22Rv1 (cell line): ENCODE data around the gene PRSS33.

Experiments
- H3K27ac ChIP-seq: fragments of 450-650 bp; 2 replicates; pipeline ENCODE4 v1.5.1; 2017
- ZFX ChIP-seq: fragments of 450-650 bp; IDR thresholded peaks from 2 replicates; pipeline ENCODE4 v1.6.1; 2017; ENCODE audit warnings: antibody characterized with exemption, borderline replicate concordance
- TF ChIP-seq, protein P1 (sequence below): fragments of 450-650 bp; IDR thresholded peaks from 2 replicates; pipeline ENCODE4 v1.5.1; 2017; ENCODE audit warnings: mild to moderate bottlenecking

Gene PRSS33

DNA sequence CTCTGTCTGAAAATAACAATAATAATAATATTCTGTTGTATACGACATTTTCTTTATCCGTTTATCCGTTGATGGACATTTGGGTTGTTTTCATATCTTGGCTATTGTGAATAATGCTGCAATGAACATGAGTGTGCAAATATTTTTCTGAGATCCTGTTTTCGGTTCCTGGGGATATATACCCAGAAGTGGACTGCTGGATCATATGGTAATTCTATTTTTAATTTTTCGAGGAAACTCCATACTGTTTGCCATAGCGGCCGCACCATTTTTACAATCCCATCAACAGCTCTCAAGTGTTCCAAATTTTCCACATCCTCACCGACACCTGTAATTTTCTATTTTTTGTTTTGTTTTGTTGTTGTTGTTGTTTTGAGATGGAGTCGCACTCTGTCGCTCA is 5.6 kb upstream of the PRSS33 start:
- H3K27ac ChIP-seq: no peak overlapping the region
- TF ChIP-seq ZFX: no peak
- TF ChIP-seq, protein P1, sequence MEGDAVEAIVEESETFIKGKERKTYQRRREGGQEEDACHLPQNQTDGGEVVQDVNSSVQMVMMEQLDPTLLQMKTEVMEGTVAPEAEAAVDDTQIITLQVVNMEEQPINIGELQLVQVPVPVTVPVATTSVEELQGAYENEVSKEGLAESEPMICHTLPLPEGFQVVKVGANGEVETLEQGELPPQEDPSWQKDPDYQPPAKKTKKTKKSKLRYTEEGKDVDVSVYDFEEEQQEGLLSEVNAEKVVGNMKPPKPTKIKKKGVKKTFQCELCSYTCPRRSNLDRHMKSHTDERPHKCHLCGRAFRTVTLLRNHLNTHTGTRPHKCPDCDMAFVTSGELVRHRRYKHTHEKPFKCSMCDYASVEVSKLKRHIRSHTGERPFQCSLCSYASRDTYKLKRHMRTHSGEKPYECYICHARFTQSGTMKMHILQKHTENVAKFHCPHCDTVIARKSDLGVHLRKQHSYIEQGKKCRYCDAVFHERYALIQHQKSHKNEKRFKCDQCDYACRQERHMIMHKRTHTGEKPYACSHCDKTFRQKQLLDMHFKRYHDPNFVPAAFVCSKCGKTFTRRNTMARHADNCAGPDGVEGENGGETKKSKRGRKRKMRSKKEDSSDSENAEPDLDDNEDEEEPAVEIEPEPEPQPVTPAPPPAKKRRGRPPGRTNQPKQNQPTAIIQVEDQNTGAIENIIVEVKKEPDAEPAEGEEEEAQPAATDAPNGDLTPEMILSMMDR: no peak

DNA sequence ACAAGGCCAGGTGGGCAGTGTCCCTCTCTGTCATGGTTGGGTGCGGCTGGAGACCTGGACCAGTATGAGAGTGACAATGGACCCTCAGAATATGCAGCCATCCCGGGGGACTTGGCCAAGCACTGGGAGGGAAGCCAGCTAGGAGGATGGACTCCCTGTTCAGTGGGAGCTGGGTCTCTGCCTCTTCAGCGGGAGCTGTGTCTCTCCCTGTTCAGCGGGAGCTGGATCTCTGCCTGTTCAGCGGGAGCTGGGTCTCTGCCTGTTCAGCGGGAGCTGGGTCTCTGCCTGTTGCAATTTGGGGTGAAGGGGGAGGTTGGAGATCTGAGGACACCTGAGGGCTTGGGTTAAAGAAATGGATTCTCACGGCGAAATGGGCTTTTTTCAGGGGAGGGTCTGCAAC is 3.8 kb upstream of the PRSS33 start:
- TF ChIP-seq, protein P1: no peak
- TF ChIP-seq ZFX: no peak
- H3K27ac ChIP-seq: no peak overlapping the region

DNA sequence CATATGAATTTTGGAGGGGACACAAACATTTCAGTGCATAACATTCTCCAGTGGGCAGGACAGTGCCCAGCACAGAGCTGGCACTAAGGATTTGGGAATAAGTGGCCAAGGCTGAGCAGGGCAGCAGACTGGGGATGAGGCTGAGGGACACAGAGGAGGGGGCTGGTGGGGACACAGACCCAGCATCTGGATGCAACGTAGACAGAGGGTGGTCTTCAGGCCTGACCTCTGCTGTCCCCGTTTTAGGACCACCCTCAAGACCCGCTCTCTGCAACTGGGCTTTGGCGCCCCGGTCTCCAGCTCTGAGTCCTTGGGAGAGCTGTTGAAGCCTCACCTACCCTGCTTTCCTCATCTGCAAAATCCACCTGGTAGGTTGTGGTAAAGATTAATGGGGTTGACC is 3.3 kb upstream of the PRSS33 start:
- no peak for TF ChIP-seq ZFX
- TF ChIP-seq, protein P1: no peak
- H3K27ac ChIP-seq: no peak overlapping the region

DNA sequence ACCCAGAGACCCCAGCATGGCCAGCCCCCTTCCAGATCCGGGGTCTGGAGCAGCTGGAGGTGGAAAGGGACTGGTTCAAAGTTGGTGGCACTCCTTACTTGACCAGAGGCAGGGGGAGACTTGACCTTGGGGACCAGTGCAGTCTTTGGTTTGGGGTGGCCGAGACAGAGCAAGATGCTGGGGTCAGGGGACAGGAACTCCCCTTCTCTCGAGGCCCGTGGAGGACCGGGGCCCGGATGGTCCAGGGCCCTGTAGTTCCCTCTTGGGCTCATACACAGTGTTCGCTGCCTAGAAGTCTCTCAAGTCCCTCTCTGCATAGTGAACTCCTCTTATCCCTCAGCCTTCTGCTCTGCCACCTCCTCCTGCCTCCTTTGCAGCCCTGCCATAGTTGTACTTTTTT is 601 bp upstream of the PRSS33 start:
- no peak for TF ChIP-seq ZFX
- TF ChIP-seq, protein P1: no peak
- H3K27ac ChIP-seq: no peak overlapping the region

- TF ChIP-seq ZFX: no peak
- TF ChIP-seq, protein P1: no peak
- H3K27ac ChIP-seq: no peak overlapping the region
Measured at GRCh38 chr16:2786826-2787151, 571 bp downstream of the PRSS33 start.

DNA sequence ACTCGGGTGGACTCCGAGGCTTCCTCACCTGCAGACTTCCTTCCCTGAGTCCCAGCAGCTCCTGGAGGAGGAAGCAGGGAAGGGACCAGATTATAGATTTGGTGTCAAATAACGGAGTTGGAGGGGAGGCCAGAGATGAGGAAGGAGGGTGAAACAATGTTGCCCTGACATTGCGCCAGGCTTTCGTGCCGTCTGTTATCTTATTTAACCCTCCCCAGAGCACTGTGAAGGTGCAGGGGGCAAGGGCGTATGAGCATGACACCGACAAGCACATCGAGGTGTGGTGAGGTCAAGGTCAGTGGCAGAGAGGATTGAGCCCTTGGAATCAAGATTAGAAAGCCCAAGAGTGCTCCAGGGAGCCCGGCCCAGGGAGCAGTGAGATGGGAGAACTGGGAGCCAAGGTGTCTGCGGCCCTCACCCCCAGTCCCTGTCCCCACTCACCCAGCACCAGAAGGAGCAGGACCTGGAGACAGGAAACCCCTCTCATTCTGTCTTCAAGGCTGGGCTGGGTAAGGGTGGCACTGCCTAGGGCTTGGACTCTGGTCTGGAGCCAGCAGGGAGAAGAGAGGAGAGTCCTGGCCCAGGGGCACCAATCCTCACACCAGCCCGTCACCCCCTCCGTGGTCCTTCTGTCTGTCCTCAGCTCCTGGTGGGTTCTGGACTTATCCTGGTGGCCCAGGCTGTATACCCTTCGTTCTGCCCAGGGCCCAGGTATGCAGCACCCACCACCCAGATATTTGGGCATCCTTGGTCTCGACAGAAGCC is 1.1 kb downstream of the PRSS33 start:
- no peak overlapping the region for H3K27ac ChIP-seq
- TF ChIP-seq, protein P1: no peak
- TF ChIP-seq ZFX: no peak

GRCh38 chr16:2785101-2785991 is 2.0 kb downstream of the PRSS33 start:
- no peak for TF ChIP-seq ZFX
- TF ChIP-seq, protein P1: peak; percentile 36

More at GRCh38 chr16:2785101-2785991, 2.0 kb downstream of the PRSS33 start:
- no peak overlapping the region for H3K27ac ChIP-seq
